H1 (cell line): Measurements from ENCODE around the gene GSTO2. TPM values are rescaled to one million over a fixed set of nuclear protein-coding genes. Genes with fewer than 3 reads are reported as not detected.

Experiments
- BCL11A ChIP-seq, 2 experiments: IDR thresholded peaks; one replicate each; pipeline ENCODE4 v1.6.1; 2011; ENCODE audit warnings: low read depth in 2 of 2, low read length in 2 of 2, mild to moderate bottlenecking in 2 of 2
- EGR1 ChIP-seq: IDR thresholded peaks from 2 replicates; pipeline ENCODE4 v1.6.1; 2011; ENCODE audit warnings: low read depth, low read length, borderline replicate concordance
- SP1 ChIP-seq: IDR thresholded peaks from 2 replicates; pipeline ENCODE4 v1.6.1; 2011; ENCODE audit warnings: low read depth, low read length
- polyA plus RNA-seq, 7 experiments: library from polyadenylated mRNA; depleted of rRNA in 3 of 7; stranded (reverse) in 5 of 7; unstranded in 2 of 7; fragments of >200 nt in 5 of 7; fragments of 200-250 nt in 2 of 7; gene quantifications; 1 replicate in 5 of 7; 2 replicates in 1 of 7; 4 replicates in 1 of 7; pipeline versions ENCODE4 v1.2.1 to v1.2.3, GENCODE V29; 2011 to 2013; ENCODE audit warnings: missing spikeins in 2 of 7, mixed read lengths in 2 of 7
- total RNA-seq: library from RNA; stranded (reverse); fragmentation: NEBNext Ultra II Directional; extraction: Animal tissue kit (Norgen Biotek cat#: 25700); gene quantifications from 2 replicates; pipeline ENCODE4 v1.2.1, GENCODE V29; 2021
- TF ChIP-seq, protein P1 (sequence below): fragments of 300-600 bp; sonication (generic); IDR thresholded peaks from 2 replicates; pipeline ENCODE4 v1.7.1; 2012; ENCODE audit warnings: low read length, moderate library complexity, mild to moderate bottlenecking, inconsistent platforms; ENCODE audit not compliant: insufficient replicate concordance
- TF ChIP-seq, protein P2 (sequence below): IDR thresholded peaks from 2 replicates; pipeline ENCODE4 v1.6.1; 2012; ENCODE audit warnings: low read length, inconsistent platforms
- TF ChIP-seq, protein P3 (sequence below): IDR thresholded peaks from 2 replicates; pipeline ENCODE4 v1.6.1; 2011; ENCODE audit warnings: low read depth, mild to moderate bottlenecking, low read length; ENCODE audit not compliant: insufficient read depth

The GSTO2 gene
- total and polyA plus RNA-seq, 2 of the 8 experiments (the other 6 are each of a cell fraction or from before 2014, with no cell fraction given) = 13.1 to 41.7 TPM

DNA sequence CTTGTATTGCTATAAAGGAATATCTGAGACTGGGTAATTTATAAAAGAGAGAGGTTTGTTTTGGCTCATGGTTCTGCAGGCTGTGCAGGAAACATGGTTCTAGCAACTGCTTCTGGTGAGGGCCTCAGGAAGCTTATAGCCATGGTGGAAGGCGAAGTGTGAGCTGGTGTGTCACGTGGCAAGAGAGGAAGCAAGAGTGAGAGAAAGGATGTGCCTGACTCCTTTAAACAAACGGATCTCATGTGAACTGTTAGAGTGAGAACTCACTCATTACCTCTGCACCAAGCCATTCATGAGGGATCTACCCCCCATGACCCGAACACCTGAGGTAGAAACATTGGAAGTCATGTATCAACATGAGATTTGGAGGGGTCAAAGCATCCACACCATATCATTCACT is 77.0 kb downstream of the GSTO2 start (continued):
- TF ChIP-seq, protein P1, sequence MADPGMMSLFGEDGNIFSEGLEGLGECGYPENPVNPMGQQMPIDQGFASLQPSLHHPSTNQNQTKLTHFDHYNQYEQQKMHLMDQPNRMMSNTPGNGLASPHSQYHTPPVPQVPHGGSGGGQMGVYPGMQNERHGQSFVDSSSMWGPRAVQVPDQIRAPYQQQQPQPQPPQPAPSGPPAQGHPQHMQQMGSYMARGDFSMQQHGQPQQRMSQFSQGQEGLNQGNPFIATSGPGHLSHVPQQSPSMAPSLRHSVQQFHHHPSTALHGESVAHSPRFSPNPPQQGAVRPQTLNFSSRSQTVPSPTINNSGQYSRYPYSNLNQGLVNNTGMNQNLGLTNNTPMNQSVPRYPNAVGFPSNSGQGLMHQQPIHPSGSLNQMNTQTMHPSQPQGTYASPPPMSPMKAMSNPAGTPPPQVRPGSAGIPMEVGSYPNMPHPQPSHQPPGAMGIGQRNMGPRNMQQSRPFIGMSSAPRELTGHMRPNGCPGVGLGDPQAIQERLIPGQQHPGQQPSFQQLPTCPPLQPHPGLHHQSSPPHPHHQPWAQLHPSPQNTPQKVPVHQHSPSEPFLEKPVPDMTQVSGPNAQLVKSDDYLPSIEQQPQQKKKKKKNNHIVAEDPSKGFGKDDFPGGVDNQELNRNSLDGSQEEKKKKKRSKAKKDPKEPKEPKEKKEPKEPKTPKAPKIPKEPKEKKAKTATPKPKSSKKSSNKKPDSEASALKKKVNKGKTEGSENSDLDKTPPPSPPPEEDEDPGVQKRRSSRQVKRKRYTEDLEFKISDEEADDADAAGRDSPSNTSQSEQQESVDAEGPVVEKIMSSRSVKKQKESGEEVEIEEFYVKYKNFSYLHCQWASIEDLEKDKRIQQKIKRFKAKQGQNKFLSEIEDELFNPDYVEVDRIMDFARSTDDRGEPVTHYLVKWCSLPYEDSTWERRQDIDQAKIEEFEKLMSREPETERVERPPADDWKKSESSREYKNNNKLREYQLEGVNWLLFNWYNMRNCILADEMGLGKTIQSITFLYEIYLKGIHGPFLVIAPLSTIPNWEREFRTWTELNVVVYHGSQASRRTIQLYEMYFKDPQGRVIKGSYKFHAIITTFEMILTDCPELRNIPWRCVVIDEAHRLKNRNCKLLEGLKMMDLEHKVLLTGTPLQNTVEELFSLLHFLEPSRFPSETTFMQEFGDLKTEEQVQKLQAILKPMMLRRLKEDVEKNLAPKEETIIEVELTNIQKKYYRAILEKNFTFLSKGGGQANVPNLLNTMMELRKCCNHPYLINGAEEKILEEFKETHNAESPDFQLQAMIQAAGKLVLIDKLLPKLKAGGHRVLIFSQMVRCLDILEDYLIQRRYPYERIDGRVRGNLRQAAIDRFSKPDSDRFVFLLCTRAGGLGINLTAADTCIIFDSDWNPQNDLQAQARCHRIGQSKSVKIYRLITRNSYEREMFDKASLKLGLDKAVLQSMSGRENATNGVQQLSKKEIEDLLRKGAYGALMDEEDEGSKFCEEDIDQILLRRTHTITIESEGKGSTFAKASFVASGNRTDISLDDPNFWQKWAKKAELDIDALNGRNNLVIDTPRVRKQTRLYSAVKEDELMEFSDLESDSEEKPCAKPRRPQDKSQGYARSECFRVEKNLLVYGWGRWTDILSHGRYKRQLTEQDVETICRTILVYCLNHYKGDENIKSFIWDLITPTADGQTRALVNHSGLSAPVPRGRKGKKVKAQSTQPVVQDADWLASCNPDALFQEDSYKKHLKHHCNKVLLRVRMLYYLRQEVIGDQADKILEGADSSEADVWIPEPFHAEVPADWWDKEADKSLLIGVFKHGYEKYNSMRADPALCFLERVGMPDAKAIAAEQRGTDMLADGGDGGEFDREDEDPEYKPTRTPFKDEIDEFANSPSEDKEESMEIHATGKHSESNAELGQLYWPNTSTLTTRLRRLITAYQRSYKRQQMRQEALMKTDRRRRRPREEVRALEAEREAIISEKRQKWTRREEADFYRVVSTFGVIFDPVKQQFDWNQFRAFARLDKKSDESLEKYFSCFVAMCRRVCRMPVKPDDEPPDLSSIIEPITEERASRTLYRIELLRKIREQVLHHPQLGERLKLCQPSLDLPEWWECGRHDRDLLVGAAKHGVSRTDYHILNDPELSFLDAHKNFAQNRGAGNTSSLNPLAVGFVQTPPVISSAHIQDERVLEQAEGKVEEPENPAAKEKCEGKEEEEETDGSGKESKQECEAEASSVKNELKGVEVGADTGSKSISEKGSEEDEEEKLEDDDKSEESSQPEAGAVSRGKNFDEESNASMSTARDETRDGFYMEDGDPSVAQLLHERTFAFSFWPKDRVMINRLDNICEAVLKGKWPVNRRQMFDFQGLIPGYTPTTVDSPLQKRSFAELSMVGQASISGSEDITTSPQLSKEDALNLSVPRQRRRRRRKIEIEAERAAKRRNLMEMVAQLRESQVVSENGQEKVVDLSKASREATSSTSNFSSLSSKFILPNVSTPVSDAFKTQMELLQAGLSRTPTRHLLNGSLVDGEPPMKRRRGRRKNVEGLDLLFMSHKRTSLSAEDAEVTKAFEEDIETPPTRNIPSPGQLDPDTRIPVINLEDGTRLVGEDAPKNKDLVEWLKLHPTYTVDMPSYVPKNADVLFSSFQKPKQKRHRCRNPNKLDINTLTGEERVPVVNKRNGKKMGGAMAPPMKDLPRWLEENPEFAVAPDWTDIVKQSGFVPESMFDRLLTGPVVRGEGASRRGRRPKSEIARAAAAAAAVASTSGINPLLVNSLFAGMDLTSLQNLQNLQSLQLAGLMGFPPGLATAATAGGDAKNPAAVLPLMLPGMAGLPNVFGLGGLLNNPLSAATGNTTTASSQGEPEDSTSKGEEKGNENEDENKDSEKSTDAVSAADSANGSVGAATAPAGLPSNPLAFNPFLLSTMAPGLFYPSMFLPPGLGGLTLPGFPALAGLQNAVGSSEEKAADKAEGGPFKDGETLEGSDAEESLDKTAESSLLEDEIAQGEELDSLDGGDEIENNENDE = no peak
- no peak for TF ChIP-seq EGR1
- TF ChIP-seq, protein P2, sequence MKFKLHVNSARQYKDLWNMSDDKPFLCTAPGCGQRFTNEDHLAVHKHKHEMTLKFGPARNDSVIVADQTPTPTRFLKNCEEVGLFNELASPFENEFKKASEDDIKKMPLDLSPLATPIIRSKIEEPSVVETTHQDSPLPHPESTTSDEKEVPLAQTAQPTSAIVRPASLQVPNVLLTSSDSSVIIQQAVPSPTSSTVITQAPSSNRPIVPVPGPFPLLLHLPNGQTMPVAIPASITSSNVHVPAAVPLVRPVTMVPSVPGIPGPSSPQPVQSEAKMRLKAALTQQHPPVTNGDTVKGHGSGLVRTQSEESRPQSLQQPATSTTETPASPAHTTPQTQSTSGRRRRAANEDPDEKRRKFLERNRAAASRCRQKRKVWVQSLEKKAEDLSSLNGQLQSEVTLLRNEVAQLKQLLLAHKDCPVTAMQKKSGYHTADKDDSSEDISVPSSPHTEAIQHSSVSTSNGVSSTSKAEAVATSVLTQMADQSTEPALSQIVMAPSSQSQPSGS = no peak
- no peak for TF ChIP-seq SP1
- TF ChIP-seq, protein P3, sequence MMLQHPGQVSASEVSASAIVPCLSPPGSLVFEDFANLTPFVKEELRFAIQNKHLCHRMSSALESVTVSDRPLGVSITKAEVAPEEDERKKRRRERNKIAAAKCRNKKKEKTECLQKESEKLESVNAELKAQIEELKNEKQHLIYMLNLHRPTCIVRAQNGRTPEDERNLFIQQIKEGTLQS = no peak
- no peak for TF ChIP-seq BCL11A (IDR thresholded peaks at IDR 0.05; ENCODE audit: low read depth in 2 of 2, low read length in 2 of 2)
